Activated CD4-positive, alpha-beta T cell treated with anti-CD3 and anti-CD28 coated beads for 36 hours (primary cell): ENCODE measurements around the gene TMPRSS3. TPM values are rescaled to one million over a fixed set of nuclear protein-coding genes. Genes with fewer than 3 reads are reported as not detected.

Source experiments
- ATAC-seq: fragments of 200-7000 bp; cut with Tn5 transposase; one replicate; pipeline ENCODE4 v1.10.0; 2021; ENCODE audit warnings: mild to moderate bottlenecking, moderate library complexity
- CTCF ChIA-PET: fragments of 350-600 bp; sonication (Branson Sonifier 250); formaldehyde crosslinking; loops from one replicate; lab custom pipeline; 2021; ENCODE audit warnings: antibody characterized with exemption; lab: Charles Lee
- POLR2A ChIA-PET: fragments of 350-600 bp; sonication (Branson Sonifier 250); formaldehyde crosslinking; loops from one replicate; lab custom pipeline; 2021; ENCODE audit warnings: antibody characterized with exemption, inconsistent platforms; lab: Charles Lee
- DNase-seq: peaks from one replicate; pipeline ENCODE4 v3.0.0-alpha.2; 2020
- H3K27ac Mint-ChIP-seq: one replicate; pipeline ENCODE4 v1.8.0; 2021; ENCODE audit warnings: mixed read lengths
- H3K27me3 Mint-ChIP-seq: one replicate; pipeline ENCODE4 v1.8.0; 2021; ENCODE audit warnings: mixed read lengths
- H3K36me3 Mint-ChIP-seq: one replicate; pipeline ENCODE4 v1.8.0; 2021; ENCODE audit warnings: low read depth, mixed read lengths
- H3K4me1 Mint-ChIP-seq: one replicate; pipeline ENCODE4 v1.8.0; 2021; ENCODE audit warnings: mixed read lengths
- H3K4me3 Mint-ChIP-seq: one replicate; pipeline ENCODE4 v1.8.0; 2021; ENCODE audit warnings: mild to moderate bottlenecking, moderate library complexity, mixed read lengths
- H3K9me3 Mint-ChIP-seq: one replicate; pipeline ENCODE4 v1.8.0; 2021; ENCODE audit warnings: low read depth, mixed read lengths
- intact Hi-C, 2 experiments: fragments of 100-400 bp; cut with DNase I in 1 of 2; cut with micrococcal nuclease in 1 of 2; formaldehyde crosslinking; loops; one replicate each; pipeline versions ENCODE4 v1.14.2 to v1.15.1; 2022 to 2024; cut with DNase I, micrococcal nuclease
- total RNA-seq, 2 experiments: library from RNA; stranded (reverse); gene quantifications; one replicate each; pipeline ENCODE4 v1.2.3, GENCODE V29; 2021

The TMPRSS3 gene
- total RNA-seq, 2 experiments from 2014 or later = 99.1 to 113 TPM

- ATAC-seq = peak; percentile 31
- POLR2A ChIA-PET = interaction anchor here (0.6 to 3.3 kb wide), 4 partner anchors 18 to 47 kb away, joined by 3 to 15 read pairs (median 4); partner anchors contain the start of gene UBASH3A
These were observed 20.9 kb downstream of the TMPRSS3 start for GRCh38 chr21:42374864-42375499.

DNA sequence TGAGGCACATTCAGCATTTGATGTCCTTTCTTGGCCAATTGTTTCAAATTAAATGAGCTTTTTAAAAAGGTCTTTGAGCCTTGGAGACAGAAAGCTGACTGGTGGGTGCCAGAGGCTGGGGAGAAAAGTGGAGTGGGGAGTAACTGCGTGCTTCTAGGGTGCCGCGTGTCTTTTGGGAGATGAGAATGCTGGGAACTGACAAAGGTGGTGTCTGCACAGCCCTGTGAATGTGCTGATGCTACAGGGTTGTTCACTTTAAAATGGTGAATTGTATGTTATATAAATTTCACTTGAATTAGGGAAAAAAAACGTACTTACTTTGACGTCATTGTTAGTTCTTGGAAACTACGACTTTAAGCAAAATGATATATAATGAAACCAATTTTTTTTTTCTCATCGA, 21.4 kb downstream of the TMPRSS3 start:
- no peaks in the 10 kb centered on the region for H3K9me3 Mint-ChIP-seq
- ATAC-seq = peak; percentile 27

More at GRCh38 chr21:42374864-42375499, 20.9 kb downstream of the TMPRSS3 start:
- Mint-ChIP-seq H3K9me3 (no peaks in the 10 kb centered on the region), H3K27me3 (no peaks in the 10 kb centered on the region), H3K4me1 (peaks cover 50% of the 10 kb centered on the region), H3K27ac (peak overlapping the region; percentile 92), H3K36me3 (peaks cover 69% of the 10 kb centered on the region), H3K4me3 (peak overlapping the region; percentile 57)
- DNase-seq = peak; percentile 47
- intact Hi-C loops = loop anchor here (2.0 to 5.0 kb wide), 4 partner anchors 18 to 38 kb away; no protein-coding TSS in a partner anchor
- CTCF ChIA-PET = interaction anchor here (0.6 to 3.0 kb wide), 5 partner anchors 9 to 36 kb away, joined by 3 to 11 read pairs (median 7); no protein-coding TSS in a partner anchor

DNA sequence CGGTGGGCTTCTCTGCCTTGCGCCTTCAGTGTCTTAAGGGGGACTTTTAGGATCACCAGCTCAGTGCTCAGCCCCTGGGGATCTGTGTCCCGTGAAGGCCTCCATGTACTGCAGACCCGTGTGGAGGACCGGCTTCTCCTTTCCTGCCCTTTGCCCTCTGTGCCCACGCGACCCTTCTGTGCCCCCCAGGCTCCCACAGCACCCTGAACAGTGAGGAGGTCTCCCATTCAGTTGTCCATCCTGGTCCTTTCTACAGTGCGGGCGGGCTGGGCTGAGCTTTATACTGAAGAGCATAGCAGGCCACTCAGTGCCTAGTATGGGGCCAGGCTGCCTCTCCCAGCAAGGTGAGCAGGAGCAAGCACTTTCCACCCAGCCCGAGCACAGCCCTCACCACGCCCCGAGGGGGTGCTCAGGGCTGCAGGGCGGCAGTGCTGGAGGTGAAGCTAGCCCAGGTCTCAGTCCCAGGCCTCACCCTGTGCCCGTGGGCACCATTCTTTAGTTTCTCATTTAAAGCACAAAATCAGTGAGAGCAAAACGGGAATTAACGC, 21.9 kb downstream of the TMPRSS3 start:
- peaks cover 50% of the 10 kb centered on the region for H3K4me1 Mint-ChIP-seq
- intact Hi-C loops = loop anchor here (1.0 to 5.0 kb wide), 6 partner anchors 19 to 75 kb away; no protein-coding TSS in a partner anchor
- peak overlapping the region; percentile 92 for H3K27ac Mint-ChIP-seq
- H3K4me3 Mint-ChIP-seq = peak overlapping the region; percentile 39
- H3K9me3 Mint-ChIP-seq = no peaks in the 10 kb centered on the region
- ATAC-seq = no peak
- ChIA-PET POLR2A (interaction anchor here (0.6 to 3.3 kb wide), 6 partner anchors 19 to 96 kb away, joined by 3 to 15 read pairs (median 4); partner anchors contain the start of gene UBASH3A), CTCF (interaction anchor here (0.5 to 3.0 kb wide), 10 partner anchors 10 to 121 kb away, joined by 3 to 11 read pairs (median 4); no protein-coding TSS in a partner anchor)
- no peak for DNase-seq
- no peaks in the 10 kb centered on the region for H3K27me3 Mint-ChIP-seq
- peaks cover 64% of the 10 kb centered on the region for H3K36me3 Mint-ChIP-seq

More for the DNA sequence above, 21.4 kb downstream of the TMPRSS3 start:
- Mint-ChIP-seq H3K27me3 (no peaks in the 10 kb centered on the region), H3K4me1 (peaks cover 50% of the 10 kb centered on the region), H3K27ac (peak overlapping the region; percentile 92), H3K36me3 (peaks cover 67% of the 10 kb centered on the region), H3K4me3 (peak overlapping the region; percentile 39)
- ChIA-PET CTCF (interaction anchor here (0.6 to 3.0 kb wide), 6 partner anchors 10 to 36 kb away, joined by 3 to 11 read pairs (median 6); no protein-coding TSS in a partner anchor), POLR2A (interaction anchor here (0.6 to 3.3 kb wide), 6 partner anchors 19 to 95 kb away, joined by 3 to 15 read pairs (median 4); partner anchors contain the start of gene UBASH3A)
- no peak for DNase-seq
- intact Hi-C loops = loop anchor here (2.0 to 5.0 kb wide), 4 partner anchors 18 to 37 kb away; no protein-coding TSS in a partner anchor

DNA sequence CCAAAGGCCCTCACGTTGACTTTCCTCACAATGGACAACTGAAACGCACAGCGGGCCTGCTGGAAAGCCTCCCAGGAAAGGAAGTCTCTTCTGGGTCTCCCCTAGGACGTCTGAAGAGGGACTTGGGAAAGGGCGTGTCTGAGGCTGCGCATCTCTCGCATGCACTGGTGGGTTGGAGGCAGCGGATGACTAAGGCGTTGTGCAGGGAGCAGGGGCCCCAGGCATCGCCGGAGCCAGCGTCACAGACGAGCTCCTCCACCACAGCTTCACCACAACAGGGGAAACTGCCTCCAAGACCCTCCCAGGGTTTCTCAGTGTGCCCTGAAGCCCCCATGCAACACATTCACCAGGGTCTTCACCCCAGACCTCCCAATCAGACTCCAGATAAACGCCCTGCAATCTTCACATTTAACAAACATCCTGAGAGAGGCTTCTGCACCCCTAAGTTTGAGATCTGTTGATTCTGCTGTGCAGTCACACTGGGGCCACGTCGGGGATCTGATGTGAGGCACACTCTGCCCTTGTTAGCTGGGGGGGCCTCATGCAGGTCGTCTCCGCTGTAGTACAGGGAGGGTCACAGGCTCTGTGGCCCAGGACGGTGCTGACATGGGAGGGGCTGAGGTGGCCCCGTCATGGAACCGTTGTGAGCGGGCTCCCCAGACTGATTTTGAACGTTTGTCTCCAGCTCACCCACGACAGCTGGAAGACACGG, 22.5 kb downstream of the TMPRSS3 start:
- intact Hi-C loops = loop anchor here (1.0 to 5.0 kb wide), 4 partner anchors 34 to 75 kb away; no protein-coding TSS in a partner anchor
- Mint-ChIP-seq H3K4me1 (peaks cover 52% of the 10 kb centered on the region), H3K27me3 (no peaks in the 10 kb centered on the region), H3K4me3 (peak overlapping the region; percentile 37), H3K9me3 (no peaks in the 10 kb centered on the region), H3K36me3 (peaks cover 61% of the 10 kb centered on the region), H3K27ac (peak overlapping the region; percentile 92)
- ATAC-seq (peak; percentile 76), DNase-seq (peak; percentile 78)
- ChIA-PET CTCF (interaction anchor here (0.5 to 3.0 kb wide), 8 partner anchors 12 to 120 kb away, joined by 3 to 11 read pairs (median 4); no protein-coding TSS in a partner anchor), POLR2A (interaction anchor here (0.6 to 3.3 kb wide), 4 partner anchors 20 to 50 kb away, joined by 3 to 15 read pairs (median 4); partner anchors contain the start of gene UBASH3A)

DNA sequence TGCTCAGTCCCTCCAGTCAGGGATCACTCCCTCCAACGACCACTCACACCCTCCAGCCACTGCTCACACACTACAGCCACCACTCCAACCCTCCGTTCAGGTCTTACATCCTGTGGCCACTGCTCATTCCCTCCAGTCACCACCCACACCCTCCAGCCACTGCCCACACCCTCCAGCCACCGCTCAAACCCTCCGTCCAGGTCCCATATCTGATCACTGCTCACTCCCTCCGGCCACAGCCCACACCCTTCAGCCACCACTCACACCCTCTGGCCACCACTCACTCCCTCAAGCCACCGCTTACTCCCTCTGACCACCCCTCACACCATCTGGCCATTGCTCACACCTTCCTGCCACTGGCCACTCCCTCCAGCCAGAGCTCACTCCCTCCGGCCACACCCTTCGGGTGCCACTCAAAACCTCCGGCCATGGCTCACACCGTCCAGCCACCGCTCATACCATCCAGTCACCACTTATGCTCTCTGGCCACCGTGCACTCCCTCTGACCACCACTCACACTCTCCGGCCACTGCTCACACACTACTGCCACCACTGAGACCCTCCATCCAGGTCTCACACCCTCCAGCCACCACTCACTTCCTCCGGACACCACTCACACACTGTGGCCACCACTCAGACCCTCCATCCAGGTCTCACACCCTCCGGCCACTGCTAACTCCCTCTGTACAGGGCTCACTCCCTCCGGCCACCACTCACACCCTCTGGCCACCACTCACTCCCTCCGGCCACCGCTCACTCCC, 24.8 kb downstream of the TMPRSS3 start:
- no peaks in the 10 kb centered on the region for H3K9me3 Mint-ChIP-seq
- intact Hi-C loops = loop anchor here (1.0 to 5.0 kb wide), 3 partner anchors 34 to 37 kb away; no protein-coding TSS in a partner anchor
- ChIA-PET CTCF (interaction anchor here (2.4 kb wide), 1 partner anchor 11 kb away, joined by 6 read pairs; no protein-coding TSS in a partner anchor), POLR2A (no interaction called here)
- peak overlapping the region; percentile 59 for H3K27ac Mint-ChIP-seq
- H3K36me3 Mint-ChIP-seq = peaks cover 39% of the 10 kb centered on the region
- ATAC-seq (no peak), DNase-seq (no peak)
- H3K4me3 Mint-ChIP-seq = peak overlapping the region; percentile 9
- no peaks in the 10 kb centered on the region for H3K27me3 Mint-ChIP-seq
- H3K4me1 Mint-ChIP-seq = peaks cover 54% of the 10 kb centered on the region

DNA sequence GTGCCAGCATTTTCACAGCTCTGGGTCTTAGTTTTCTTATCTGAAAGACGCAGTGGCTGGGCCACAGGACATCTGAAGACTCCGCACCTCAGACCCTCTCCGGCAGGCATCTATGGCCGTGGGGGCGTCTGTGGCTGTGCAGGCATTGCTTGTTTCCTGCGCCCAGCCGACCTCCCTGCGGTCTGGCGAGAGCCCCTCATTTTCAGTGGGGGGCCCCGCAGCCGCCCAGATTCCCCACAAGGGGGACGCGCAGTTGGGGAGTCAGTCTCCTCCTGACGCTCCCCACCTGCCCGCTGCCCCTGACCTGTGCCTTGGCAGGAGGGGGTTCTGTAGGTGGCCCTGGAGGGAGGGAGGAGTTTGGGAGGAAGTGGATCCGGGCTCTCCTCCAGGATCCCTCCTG, 26.0 kb downstream of the TMPRSS3 start:
- peaks cover 33% of the 10 kb centered on the region for H3K36me3 Mint-ChIP-seq
- DNase-seq (no peak), ATAC-seq (no peak)
- ChIA-PET CTCF (interaction anchor here (0.6 kb wide), 1 partner anchor 75 kb away, joined by 3 read pairs; no protein-coding TSS in a partner anchor), POLR2A (no interaction called here)
- H3K9me3 Mint-ChIP-seq = no peaks in the 10 kb centered on the region
- H3K27ac Mint-ChIP-seq = peak overlapping the region; percentile 8
- intact Hi-C loops = loop anchor here (1.0 to 5.0 kb wide), 3 partner anchors 33 to 37 kb away; no protein-coding TSS in a partner anchor
- H3K27me3 Mint-ChIP-seq = no peaks in the 10 kb centered on the region
- H3K4me1 Mint-ChIP-seq = peaks cover 43% of the 10 kb centered on the region
- no peak overlapping the region for H3K4me3 Mint-ChIP-seq

- Mint-ChIP-seq H3K27ac (peak overlapping the region; percentile 83), H3K4me1 (peaks cover 21% of the 10 kb centered on the region), H3K36me3 (peaks cover 20% of the 10 kb centered on the region), H3K4me3 (no peak overlapping the region), H3K9me3 (no peaks in the 10 kb centered on the region), H3K27me3 (no peaks in the 10 kb centered on the region)
- intact Hi-C loops = no loop called here
- ATAC-seq = peak; percentile 13
- no peak for DNase-seq
- ChIA-PET POLR2A (interaction anchor here (0.7 kb wide), 1 partner anchor 26 kb away, joined by 8 read pairs; no protein-coding TSS in a partner anchor), CTCF (interaction anchor here (0.5 to 1.4 kb wide), 8 partner anchors 11 to 100 kb away, joined by 3 to 4 read pairs (median 3); no protein-coding TSS in a partner anchor)
These were observed 28.3 kb downstream of the TMPRSS3 start for GRCh38 chr21:42367367-42368165.

GRCh38 chr21:42366292-42367010, 29.4 kb downstream of the TMPRSS3 start, which contains the start of gene TFF1:
TSS of gene TFF1 (minus strand) at chr21:42366535. CDS start at chr21:42366495, 40 bp downstream.
- H3K4me1 Mint-ChIP-seq = peaks cover 16% of the 10 kb centered on the region
- ChIA-PET CTCF (interaction anchor here (0.6 to 0.7 kb wide), 3 partner anchors 39 to 262 kb away, joined by 3 to 5 read pairs (median 4); no protein-coding TSS in a partner anchor), POLR2A (no interaction called here)
- H3K27me3 Mint-ChIP-seq = no peaks in the 10 kb centered on the region
- intact Hi-C loops = no loop called here
- ATAC-seq (no peak), DNase-seq (no peak)
- no peak within 1 kb of the TSS for H3K4me3 Mint-ChIP-seq
- H3K27ac Mint-ChIP-seq = no peak within 1 kb of the TSS
- peaks cover 9% of the 10 kb centered on the region for H3K36me3 Mint-ChIP-seq
- H3K9me3 Mint-ChIP-seq = no peaks in the 10 kb centered on the region

DNA sequence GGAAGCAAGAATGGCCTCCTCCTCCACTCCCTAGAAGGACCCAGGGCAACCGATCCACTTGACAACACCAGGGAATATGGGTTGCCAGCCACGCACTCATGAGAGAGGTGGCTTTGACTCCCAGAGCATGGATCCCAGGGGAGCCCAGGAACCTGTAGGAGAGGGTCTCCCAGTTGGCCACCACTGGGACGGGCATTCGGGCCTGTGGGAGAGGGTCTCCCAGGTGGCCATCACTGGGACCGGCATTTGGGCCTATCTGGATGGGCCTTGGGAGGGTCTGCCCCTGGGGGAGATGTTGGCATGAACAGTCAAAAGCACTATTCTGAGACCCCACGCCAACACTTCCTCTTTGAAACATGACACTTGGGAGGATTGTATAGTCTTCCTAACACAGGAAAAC, 30.1 kb downstream of the TMPRSS3 start:
- H3K27ac Mint-ChIP-seq = no peak overlapping the region
- no peak for ATAC-seq
- intact Hi-C loops = no loop called here
- H3K9me3 Mint-ChIP-seq = no peaks in the 10 kb centered on the region
- no peaks in the 10 kb centered on the region for H3K27me3 Mint-ChIP-seq
- ChIA-PET CTCF (no interaction called here), POLR2A (no interaction called here)
- H3K36me3 Mint-ChIP-seq = peaks cover 3% of the 10 kb centered on the region
- H3K4me1 Mint-ChIP-seq = peaks cover 11% of the 10 kb centered on the region
- H3K4me3 Mint-ChIP-seq = no peak overlapping the region
- DNase-seq = no peak
